BJ (cell line): ENCODE results near the gene ADAMTS18. TPM values are rescaled to one million over a fixed set of nuclear protein-coding genes. Genes with fewer than 3 reads are reported as not detected.
A peak's percentile ranks its signal among the peaks of the same experiment; 100 is the strongest.

ENCODE experiments used
- CTCF ChIA-PET: fragments of 350-600 bp; formaldehyde crosslinking; extraction: SDS; loops from one replicate; lab custom pipeline; 2021; ENCODE audit warnings: antibody characterized with exemption, inconsistent platforms; lab: Yijun Ruan, JAX
- POLR2A ChIA-PET: fragments of 300-600 bp; sonication (Branson Sonifier 250); formaldehyde crosslinking; extraction: SDS; loops from one replicate; lab custom pipeline; 2021; ENCODE audit warnings: antibody characterized with exemption; lab: Charles Lee
- DNase-seq: peaks from one replicate; pipeline ENCODE4 v3.0.0-alpha.2; 2011; ENCODE audit warnings: low read depth
- H3K27me3 ChIP-seq: 2 replicates; pipeline ENCODE4 v1.6.0; 2011; ENCODE audit warnings: low read length; ENCODE audit not compliant: control insufficient read depth, insufficient read depth
- H3K36me3 ChIP-seq: 2 replicates; pipeline ENCODE4 v1.5.1; 2011; ENCODE audit warnings: low read length; ENCODE audit not compliant: control insufficient read depth, insufficient read depth
- H3K4me3 ChIP-seq: 2 replicates; pipeline ENCODE4 v1.5.1; 2011; ENCODE audit warnings: low read depth, mild to moderate bottlenecking, control low read depth, low read length
- polyA plus RNA-seq: library from polyadenylated mRNA; depleted of rRNA; stranded (reverse); fragments of >200 nt; gene quantifications from 2 replicates; pipeline ENCODE4 v1.2.3, GENCODE V29; 2011
- TF ChIP-seq, protein P1 (sequence below): IDR thresholded peaks from 2 replicates; pipeline ENCODE4 v1.5.1; 2011; ENCODE audit warnings: low read depth, mild to moderate bottlenecking, control low read depth, inconsistent platforms, low read length, moderate library complexity; ENCODE audit not compliant: insufficient read depth

The ADAMTS18 gene
- polyA plus RNA-seq, 1 experiment = not detected

DNA sequence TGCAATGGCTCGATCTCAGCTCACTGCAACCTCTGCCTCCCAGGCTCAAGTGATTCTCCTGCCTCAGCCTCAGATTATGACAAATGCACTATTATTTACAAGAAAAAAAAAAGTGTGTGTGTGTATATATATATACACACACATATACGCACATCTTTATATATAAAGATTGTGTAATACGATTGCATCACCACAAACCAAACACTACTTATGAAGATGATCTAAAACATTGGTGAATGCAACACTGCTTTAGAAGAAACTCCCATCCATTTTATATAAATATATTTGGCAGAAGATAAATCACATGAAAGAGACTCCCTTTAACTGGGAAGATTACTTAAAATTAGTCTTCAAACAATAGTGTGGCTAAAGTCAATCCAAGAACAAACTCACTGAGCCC lies 138.9 kb downstream of the ADAMTS18 start:
- Histone ChIP-seq H3K36me3 (no peaks in the 10 kb centered on the region), H3K27me3 (peaks cover 2% of the 10 kb centered on the region; the same call in 1 of the 2 replicates), H3K4me3 (no peak overlapping the region)
- DNase-seq = no peak
- POLR2A ChIA-PET = no interaction called here
- TF ChIP-seq, protein P1, sequence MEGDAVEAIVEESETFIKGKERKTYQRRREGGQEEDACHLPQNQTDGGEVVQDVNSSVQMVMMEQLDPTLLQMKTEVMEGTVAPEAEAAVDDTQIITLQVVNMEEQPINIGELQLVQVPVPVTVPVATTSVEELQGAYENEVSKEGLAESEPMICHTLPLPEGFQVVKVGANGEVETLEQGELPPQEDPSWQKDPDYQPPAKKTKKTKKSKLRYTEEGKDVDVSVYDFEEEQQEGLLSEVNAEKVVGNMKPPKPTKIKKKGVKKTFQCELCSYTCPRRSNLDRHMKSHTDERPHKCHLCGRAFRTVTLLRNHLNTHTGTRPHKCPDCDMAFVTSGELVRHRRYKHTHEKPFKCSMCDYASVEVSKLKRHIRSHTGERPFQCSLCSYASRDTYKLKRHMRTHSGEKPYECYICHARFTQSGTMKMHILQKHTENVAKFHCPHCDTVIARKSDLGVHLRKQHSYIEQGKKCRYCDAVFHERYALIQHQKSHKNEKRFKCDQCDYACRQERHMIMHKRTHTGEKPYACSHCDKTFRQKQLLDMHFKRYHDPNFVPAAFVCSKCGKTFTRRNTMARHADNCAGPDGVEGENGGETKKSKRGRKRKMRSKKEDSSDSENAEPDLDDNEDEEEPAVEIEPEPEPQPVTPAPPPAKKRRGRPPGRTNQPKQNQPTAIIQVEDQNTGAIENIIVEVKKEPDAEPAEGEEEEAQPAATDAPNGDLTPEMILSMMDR = no peak
- CTCF ChIA-PET = interaction anchor here (0.6 kb wide), 1 partner anchor 396 kb away, joined by 5 read pairs; no protein-coding TSS in a partner anchor

GRCh38 chr16:77290451-77291115 lies 144.3 kb downstream of the ADAMTS18 start:
- Histone ChIP-seq H3K4me3 (no peak overlapping the region), H3K36me3 (no peaks in the 10 kb centered on the region), H3K27me3 (peaks cover 2% of the 10 kb centered on the region; the same call in 1 of the 2 replicates)
- TF ChIP-seq, protein P1 = no peak
- POLR2A ChIA-PET = no interaction called here
- CTCF ChIA-PET = no interaction called here
- DNase-seq = no peak

GRCh38 chr16:77289331-77289809 lies 145.5 kb downstream of the ADAMTS18 start:
- H3K4me3 ChIP-seq = no peak overlapping the region
- ChIA-PET CTCF (interaction anchor here (1.5 kb wide), 1 partner anchor 9 kb away, joined by 3 read pairs; no protein-coding TSS in a partner anchor), POLR2A (no interaction called here)
- TF ChIP-seq, protein P1 = no peak
- peaks cover 2% of the 10 kb centered on the region; the same call in 1 of the 2 replicates for H3K27me3 ChIP-seq
- H3K36me3 ChIP-seq = no peaks in the 10 kb centered on the region
- no peak for DNase-seq

DNA sequence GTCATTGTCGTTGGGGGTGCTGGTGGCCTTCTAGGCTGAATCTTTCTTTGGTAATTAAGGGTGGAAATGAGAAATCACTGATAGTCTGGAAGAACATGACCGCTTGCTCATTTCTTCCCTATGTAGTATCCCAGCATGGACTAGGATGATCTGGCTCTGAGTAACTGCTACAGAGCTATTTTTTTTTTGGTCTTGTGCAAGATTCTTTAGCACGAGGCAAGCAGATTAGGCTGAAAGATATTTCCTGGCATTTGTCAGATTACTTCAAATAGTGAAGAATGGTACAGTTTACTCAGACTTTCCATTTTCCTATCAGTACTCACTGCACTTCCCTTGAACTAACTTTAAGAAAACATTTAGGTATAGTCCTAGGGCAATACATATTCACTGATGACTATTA lies 146.6 kb downstream of the ADAMTS18 start:
- Histone ChIP-seq H3K4me3 (no peak overlapping the region), H3K36me3 (no peaks in the 10 kb centered on the region), H3K27me3 (no peaks in the 10 kb centered on the region)
- ChIA-PET CTCF (interaction anchor here (0.7 to 1.5 kb wide), 4 partner anchors 10 to 52 kb away, joined by 3 to 4 read pairs (median 3); no protein-coding TSS in a partner anchor), POLR2A (no interaction called here)
- DNase-seq = peak; percentile 63
- TF ChIP-seq, protein P1 = no peak

GRCh38 chr16:77285676-77286075 lies 149.2 kb downstream of the ADAMTS18 start:
- H3K27me3 ChIP-seq = no peaks in the 10 kb centered on the region

More at GRCh38 chr16:77285676-77286075, 149.2 kb downstream of the ADAMTS18 start:
- Histone ChIP-seq H3K36me3 (no peaks in the 10 kb centered on the region), H3K4me3 (no peak overlapping the region)
- ChIA-PET POLR2A (no interaction called here), CTCF (no interaction called here)
- TF ChIP-seq, protein P1 = no peak
- no peak for DNase-seq
